Measurements from ENCODE around the gene EFCAB7.

Gene EFCAB7, protein sequence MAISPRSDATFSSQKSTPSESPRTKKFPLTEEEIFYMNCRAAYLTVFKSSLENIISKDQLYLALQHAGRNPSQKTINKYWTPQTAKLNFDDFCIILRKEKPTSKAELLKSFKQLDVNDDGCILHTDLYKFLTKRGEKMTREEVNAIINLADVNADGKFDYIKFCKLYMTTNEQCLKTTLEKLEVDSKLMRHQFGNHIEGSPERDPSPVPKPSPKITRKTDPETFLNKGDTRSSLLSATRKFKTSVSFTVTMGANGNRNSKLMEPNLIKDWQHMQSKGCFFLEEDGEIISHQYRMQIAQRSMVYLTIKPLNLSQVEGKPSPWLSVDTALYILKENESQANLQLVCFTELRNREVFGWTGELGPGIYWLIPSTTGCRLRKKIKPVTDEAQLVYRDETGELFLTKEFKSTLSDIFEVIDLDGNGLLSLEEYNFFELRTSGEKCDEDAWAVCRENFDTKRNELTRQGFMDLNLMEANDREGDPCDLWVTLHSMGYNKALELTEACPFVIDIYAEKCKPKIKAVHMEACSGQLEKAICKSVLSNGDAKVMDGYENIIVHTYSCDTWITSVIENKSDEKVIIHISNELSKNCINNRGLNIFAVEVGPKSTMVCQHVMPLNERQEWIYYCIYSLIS

DNA sequence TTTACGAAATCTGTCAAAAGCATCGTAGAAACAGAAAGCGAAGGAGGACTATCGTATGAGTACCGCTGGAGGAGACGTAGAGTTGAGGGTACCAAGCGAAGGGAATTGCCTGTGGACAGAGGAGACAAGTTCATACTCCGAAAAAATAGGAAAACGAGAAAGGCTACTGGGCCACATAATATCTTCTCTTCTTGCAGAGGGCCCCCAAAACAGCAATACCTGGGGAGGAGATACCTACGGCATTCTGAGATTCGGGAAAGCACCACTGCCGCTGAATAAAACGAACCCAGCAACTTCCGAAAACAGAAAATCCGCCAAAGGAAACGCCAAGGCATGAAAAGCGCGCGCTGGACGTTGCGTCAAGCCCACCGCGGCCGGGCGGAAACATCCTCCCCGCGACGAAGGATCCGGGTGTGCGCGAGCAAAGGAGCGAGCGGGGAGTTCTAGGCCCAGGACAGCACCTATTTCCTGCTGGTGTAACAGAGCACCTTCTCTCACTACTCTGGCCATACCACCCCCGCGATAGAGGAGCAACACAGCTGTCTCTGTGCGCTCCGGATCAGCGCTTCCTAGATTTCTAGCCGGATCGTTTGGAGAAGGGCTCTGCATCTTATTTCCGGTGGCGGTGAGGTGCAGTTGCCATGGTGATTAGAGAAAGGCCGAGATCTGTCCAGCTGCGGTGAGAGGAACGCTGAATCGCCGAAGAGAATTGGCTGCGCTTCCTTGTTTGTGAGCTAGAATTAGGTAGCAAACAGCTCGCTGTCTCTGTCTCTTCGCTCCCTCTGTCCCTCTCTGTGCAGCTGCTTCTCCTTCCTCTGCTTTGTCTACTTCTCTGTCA, at the start of gene EFCAB7, which contains the start of gene ITGB3BP:
Gene EFCAB7 (plus strand): TSS at position 635 of the 838 bp plus-strand sequence. CDS start 2,048 bp downstream, outside the sequence.
Gene ITGB3BP (minus strand): TSS at position 335 of the 838 bp plus-strand sequence. CDS start 92 bp downstream, at position 243.
- Mint-ChIP-seq H3K27ac (peak within 1 kb of the TSS; percentile 99), H3K36me3 (no peaks in the 10 kb centered on the region), H3K4me1 (ENCODE audit: low read depth) (peaks cover 32% of the 10 kb centered on the region), H3K27me3 (no peaks in the 10 kb centered on the region), H3K9me3 (ENCODE audit: low read depth) (no peaks in the 10 kb centered on the region), H3K4me3 (peak within 1 kb of the TSS; percentile 100)

DNA sequence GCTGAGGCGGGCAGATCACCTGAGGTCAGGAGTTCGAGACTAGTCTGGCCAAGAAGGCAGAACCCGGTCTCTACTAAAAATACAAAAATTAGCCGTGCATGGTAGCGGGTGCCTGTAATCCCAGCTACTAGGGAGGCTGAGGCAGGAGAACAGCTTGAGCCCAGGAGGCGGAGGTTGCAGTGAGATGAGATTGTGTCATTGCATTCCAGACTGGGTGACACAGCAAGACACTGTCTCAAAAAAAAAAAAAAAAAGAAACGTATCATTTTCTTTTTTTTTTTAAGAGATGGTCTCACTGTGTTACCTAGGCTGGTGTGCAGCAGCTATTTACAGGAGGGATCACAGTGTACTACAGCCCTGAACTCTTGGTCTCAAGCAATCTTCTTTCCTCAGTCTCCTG, 47.6 kb upstream of the EFCAB7 start:
- H3K27me3 Mint-ChIP-seq: no peaks in the 10 kb centered on the region
- no peak overlapping the region for H3K27ac Mint-ChIP-seq
- H3K4me3 Mint-ChIP-seq: no peak overlapping the region
- H3K9me3 Mint-ChIP-seq (ENCODE audit: low read depth): peaks cover 2% of the 10 kb centered on the region
- H3K36me3 Mint-ChIP-seq: peaks cover 9% of the 10 kb centered on the region
- H3K4me1 Mint-ChIP-seq (ENCODE audit: low read depth): no peaks in the 10 kb centered on the region

DNA sequence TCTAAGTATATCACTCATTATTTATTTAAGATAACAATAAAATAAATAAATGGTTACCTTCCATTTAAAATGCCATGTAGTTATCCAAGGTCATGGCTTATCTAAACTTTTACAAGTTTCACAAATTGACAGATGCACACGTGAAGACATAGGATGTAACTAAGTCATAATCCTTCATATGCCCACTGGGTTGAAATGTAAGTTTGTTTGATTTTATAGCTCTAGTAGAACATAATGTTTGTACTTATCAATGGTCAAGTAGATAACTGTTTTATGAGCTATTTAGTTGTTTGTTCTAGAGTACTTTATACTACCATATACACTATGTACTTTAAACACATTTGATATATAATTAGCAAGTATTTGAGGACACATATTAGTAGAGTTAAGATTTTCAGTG, 43.3 kb upstream of the EFCAB7 start:
- Mint-ChIP-seq H3K27me3 (no peaks in the 10 kb centered on the region), H3K36me3 (peaks cover 6% of the 10 kb centered on the region), H3K27ac (no peak overlapping the region), H3K4me1 (ENCODE audit: low read depth) (no peaks in the 10 kb centered on the region), H3K4me3 (no peak overlapping the region), H3K9me3 (ENCODE audit: low read depth) (no peaks in the 10 kb centered on the region)

- Mint-ChIP-seq H3K36me3 (peaks cover 3% of the 10 kb centered on the region), H3K4me3 (no peak overlapping the region), H3K4me1 (ENCODE audit: low read depth) (no peaks in the 10 kb centered on the region), H3K27me3 (no peaks in the 10 kb centered on the region), H3K27ac (no peak overlapping the region), H3K9me3 (ENCODE audit: low read depth) (no peaks in the 10 kb centered on the region)
Observed at GRCh38 chr1:63486629-63487028, 36.7 kb upstream of the EFCAB7 start.

GRCh38 chr1:63487336-63488065, 35.8 kb upstream of the EFCAB7 start:
- Mint-ChIP-seq H3K4me3 (no peak overlapping the region), H3K36me3 (peaks cover 6% of the 10 kb centered on the region), H3K27ac (no peak overlapping the region), H3K4me1 (ENCODE audit: low read depth) (no peaks in the 10 kb centered on the region), H3K27me3 (no peaks in the 10 kb centered on the region), H3K9me3 (ENCODE audit: low read depth) (no peaks in the 10 kb centered on the region)

DNA sequence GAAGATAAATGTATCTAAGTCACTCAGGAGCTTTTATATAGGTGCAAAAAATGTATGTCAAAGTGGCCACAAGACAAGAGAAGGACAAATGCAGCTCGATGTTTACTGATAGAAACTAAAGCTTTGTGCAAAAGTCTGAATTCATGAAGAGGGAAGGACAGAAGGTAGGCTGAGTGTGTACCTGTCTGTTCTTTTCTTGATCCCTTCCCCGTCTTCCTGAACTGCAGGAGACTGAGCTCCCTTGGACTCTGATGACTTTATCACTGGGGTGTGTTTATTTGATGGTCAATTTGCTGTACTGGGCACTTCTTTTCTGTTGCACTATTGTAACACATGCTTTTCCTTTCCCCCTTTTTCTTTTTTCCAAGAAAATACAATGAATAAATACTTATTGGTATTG, 25.7 kb upstream of the EFCAB7 start:
- H3K4me3 Mint-ChIP-seq: no peak overlapping the region
- H3K9me3 Mint-ChIP-seq (ENCODE audit: low read depth): peaks cover 3% of the 10 kb centered on the region
- H3K27me3 Mint-ChIP-seq: no peaks in the 10 kb centered on the region
- peaks cover 2% of the 10 kb centered on the region for H3K4me1 Mint-ChIP-seq (ENCODE audit: low read depth)
- H3K36me3 Mint-ChIP-seq: peaks cover 25% of the 10 kb centered on the region
- H3K27ac Mint-ChIP-seq: no peak overlapping the region

DNA sequence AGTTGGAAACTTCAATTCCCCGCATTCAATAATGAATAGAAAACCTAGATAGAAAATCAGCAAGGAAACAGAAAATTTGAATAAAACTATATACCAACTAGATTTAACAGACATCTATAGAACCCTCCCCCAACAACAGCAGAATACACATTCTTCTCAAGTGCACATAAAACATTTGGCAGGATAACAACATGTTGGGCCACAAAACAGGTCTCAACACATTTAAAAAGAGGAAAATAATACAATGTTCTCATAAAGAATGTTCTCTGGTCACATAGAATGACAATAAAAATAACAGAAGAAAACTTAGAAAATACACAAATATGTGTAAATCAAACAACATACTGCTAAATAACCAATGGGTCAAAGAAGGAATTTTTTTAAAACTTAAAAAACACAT, 25.2 kb upstream of the EFCAB7 start:
- Mint-ChIP-seq H3K27ac (no peak overlapping the region), H3K4me3 (no peak overlapping the region), H3K27me3 (no peaks in the 10 kb centered on the region), H3K9me3 (ENCODE audit: low read depth) (peaks cover 3% of the 10 kb centered on the region), H3K4me1 (ENCODE audit: low read depth) (peaks cover 2% of the 10 kb centered on the region), H3K36me3 (peaks cover 24% of the 10 kb centered on the region)

DNA sequence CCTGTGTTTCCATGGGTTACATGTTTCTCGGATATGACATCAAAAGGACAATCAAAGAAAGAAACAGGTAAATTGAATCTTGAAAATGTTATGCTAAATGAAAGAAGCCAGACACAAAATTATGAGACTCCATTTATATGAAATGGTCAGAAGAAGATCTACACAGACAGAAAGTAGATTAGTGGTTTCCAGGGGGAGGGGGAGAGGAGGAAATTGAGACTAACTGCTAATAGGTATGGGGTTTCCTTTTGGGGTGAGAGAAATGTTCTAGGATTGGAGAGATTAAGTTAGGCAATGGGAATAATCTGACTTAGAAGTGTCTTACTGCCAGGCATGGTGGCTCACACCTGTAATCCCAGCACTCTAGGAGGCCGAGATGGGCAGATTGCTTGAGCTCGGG, 22.1 kb upstream of the EFCAB7 start:
- Mint-ChIP-seq H3K27ac (no peak overlapping the region), H3K4me3 (no peak overlapping the region), H3K4me1 (ENCODE audit: low read depth) (peaks cover 2% of the 10 kb centered on the region), H3K27me3 (no peaks in the 10 kb centered on the region), H3K9me3 (ENCODE audit: low read depth) (peaks cover 3% of the 10 kb centered on the region), H3K36me3 (peaks cover 25% of the 10 kb centered on the region)

DNA sequence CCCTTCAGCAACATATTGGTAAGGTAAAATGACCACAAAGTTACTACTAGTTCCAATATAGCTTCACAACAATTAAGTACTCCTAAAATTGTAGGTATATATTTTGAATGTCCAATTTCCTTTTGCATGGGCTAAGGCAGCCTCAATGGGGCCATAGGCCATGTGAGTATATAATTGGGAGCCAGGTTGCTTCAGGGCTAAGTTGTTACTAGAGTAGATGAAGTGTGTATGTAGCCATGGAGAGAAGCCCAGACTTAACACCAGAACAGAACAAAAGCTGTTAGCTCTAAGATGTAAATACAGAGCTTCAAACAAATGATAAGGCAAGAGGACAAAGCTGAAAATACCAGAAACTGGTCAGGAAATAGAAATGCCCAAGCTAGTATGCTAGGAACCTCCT, 16.5 kb upstream of the EFCAB7 start:
- Mint-ChIP-seq H3K4me1 (ENCODE audit: low read depth) (peaks cover 2% of the 10 kb centered on the region), H3K4me3 (no peak overlapping the region), H3K36me3 (peaks cover 12% of the 10 kb centered on the region), H3K27ac (no peak overlapping the region), H3K27me3 (no peaks in the 10 kb centered on the region), H3K9me3 (ENCODE audit: low read depth) (peaks cover 3% of the 10 kb centered on the region)

DNA sequence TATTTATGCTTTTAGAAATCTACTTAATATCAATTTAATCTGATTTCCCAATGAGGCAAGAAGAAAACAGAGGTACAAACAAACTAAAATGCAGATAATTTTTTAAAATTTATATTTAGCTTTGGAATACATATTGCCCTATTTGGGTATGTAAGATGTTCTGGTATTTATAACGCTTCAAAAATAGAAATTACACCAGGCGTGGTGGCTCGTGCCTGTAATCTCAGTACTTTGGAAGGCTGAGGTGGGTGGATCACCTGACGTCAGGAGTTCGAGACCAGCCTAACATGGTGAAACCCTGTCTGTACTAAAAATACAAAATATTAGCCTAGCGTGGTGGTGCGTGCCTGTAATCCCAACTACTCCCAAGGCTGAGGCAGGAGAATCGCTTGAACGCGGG, 13.6 kb upstream of the EFCAB7 start:
- no peak overlapping the region for H3K4me3 Mint-ChIP-seq

DNA sequence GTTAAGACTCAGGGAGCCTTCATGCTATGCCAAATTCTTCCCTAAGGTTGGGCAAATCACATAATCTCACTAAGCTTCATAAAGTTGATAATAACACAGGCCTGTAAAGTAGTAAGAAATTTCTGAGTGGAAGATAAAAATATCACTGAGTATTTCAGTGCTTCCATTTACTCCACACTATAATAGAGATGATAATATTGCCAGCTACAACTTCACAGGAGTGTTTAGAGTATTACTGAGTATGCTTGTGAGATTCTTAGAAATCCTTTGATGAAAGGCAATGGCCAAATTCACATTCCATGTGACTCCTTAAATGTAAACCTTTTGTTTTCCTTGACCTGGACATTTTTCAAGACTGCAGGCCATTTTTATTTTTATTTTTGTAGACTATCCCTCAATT, 10.7 kb upstream of the EFCAB7 start:
- H3K27ac Mint-ChIP-seq: no peak overlapping the region
- H3K9me3 Mint-ChIP-seq (ENCODE audit: low read depth): no peaks in the 10 kb centered on the region

More for the DNA sequence above, 13.6 kb upstream of the EFCAB7 start:
- H3K4me1 Mint-ChIP-seq (ENCODE audit: low read depth): peaks cover 2% of the 10 kb centered on the region
- no peak overlapping the region for H3K27ac Mint-ChIP-seq
- H3K9me3 Mint-ChIP-seq (ENCODE audit: low read depth): no peaks in the 10 kb centered on the region
- peaks cover 12% of the 10 kb centered on the region for H3K36me3 Mint-ChIP-seq
- H3K27me3 Mint-ChIP-seq: no peaks in the 10 kb centered on the region

DNA sequence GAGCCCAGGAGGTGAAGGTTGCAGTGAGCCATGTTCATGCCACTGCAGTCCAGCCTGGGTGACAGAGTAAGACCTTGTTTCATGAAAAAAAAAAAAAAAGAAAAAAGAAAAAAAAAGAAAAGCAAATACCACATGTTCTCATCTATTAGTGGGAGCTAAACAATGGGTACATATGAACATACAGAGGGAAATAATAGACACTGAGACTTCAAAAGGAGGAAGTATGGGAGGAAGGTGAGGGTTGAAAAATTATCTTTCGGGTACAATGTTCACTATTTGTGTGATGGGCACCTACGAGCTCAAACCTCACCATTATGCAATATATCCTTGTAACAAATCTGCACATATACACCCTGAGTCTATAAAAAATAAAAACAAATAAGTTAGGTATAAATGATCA, 6.7 kb upstream of the EFCAB7 start:
- no peak overlapping the region for H3K4me3 Mint-ChIP-seq
- no peaks in the 10 kb centered on the region for H3K27me3 Mint-ChIP-seq
- H3K27ac Mint-ChIP-seq: no peak overlapping the region
- no peaks in the 10 kb centered on the region for H3K9me3 Mint-ChIP-seq (ENCODE audit: low read depth)
- peaks cover 3% of the 10 kb centered on the region for H3K36me3 Mint-ChIP-seq
- H3K4me1 Mint-ChIP-seq (ENCODE audit: low read depth): peaks cover 11% of the 10 kb centered on the region

More for the DNA sequence above, 10.7 kb upstream of the EFCAB7 start:
- Mint-ChIP-seq H3K4me3 (no peak overlapping the region), H3K4me1 (ENCODE audit: low read depth) (peaks cover 2% of the 10 kb centered on the region), H3K36me3 (peaks cover 4% of the 10 kb centered on the region), H3K27me3 (no peaks in the 10 kb centered on the region)

- Mint-ChIP-seq H3K4me1 (ENCODE audit: low read depth) (peaks cover 32% of the 10 kb centered on the region), H3K4me3 (peak overlapping the region; percentile 100), H3K9me3 (ENCODE audit: low read depth) (no peaks in the 10 kb centered on the region), H3K27me3 (no peaks in the 10 kb centered on the region), H3K27ac (peak overlapping the region; percentile 99), H3K36me3 (no peaks in the 10 kb centered on the region)
Observed at GRCh38 chr1:63523738-63524137, 413 bp downstream of the EFCAB7 start.

- Mint-ChIP-seq H3K9me3 (ENCODE audit: low read depth) (no peaks in the 10 kb centered on the region), H3K36me3 (no peaks in the 10 kb centered on the region), H3K27ac (peak overlapping the region; percentile 23), H3K27me3 (no peaks in the 10 kb centered on the region), H3K4me1 (ENCODE audit: low read depth) (peaks cover 32% of the 10 kb centered on the region), H3K4me3 (peak overlapping the region; percentile 100)
Observed at GRCh38 chr1:63524201-63524600, 876 bp downstream of the EFCAB7 start.
